ENCODE results near the gene KCTD3.

The KCTD3 gene

DNA sequence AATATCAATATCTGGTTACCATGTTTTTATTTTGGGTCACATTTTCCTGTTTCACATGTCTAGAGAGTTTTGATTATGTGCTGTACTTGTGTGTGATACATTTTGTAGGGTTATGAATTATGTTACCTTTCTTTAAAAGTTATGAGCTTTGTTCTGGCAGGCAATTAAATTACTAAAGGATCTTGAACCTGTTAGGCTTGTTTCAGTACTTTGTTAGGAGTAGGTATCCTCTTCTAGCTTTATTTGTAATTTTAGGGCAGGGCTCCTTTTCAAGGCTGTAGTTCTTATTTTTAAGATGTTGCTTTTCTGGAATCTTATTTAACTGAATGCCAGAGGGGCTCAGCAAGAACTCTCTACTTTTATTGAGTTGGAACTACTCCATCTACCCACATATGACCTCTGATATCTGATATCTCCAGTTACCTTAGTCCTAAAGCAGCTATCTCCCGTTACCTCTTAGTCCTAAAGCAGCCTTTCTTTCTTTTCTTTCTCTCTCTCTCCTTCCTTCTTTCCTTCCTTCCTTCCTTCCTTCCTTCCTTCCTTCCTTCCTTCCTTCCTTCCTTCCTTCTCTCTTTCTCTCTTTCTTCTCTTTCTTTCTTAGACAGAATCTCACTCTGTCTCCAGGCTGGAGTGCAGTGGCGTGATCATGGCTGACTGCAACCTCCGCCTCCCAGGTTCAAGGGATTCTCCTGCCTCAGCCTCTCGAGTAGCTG lies 23.8 kb downstream of the KCTD3 start:
- H3K4me3 ChIP-seq (ENCODE audit: low read length), result no peak overlapping the region
- TF ChIP-seq, protein P1, sequence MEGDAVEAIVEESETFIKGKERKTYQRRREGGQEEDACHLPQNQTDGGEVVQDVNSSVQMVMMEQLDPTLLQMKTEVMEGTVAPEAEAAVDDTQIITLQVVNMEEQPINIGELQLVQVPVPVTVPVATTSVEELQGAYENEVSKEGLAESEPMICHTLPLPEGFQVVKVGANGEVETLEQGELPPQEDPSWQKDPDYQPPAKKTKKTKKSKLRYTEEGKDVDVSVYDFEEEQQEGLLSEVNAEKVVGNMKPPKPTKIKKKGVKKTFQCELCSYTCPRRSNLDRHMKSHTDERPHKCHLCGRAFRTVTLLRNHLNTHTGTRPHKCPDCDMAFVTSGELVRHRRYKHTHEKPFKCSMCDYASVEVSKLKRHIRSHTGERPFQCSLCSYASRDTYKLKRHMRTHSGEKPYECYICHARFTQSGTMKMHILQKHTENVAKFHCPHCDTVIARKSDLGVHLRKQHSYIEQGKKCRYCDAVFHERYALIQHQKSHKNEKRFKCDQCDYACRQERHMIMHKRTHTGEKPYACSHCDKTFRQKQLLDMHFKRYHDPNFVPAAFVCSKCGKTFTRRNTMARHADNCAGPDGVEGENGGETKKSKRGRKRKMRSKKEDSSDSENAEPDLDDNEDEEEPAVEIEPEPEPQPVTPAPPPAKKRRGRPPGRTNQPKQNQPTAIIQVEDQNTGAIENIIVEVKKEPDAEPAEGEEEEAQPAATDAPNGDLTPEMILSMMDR (IDR thresholded peaks at IDR 0.05; ENCODE audit: insufficient read depth, low read depth, low read length, missing control alignments), result no peak
- peak; percentile 31 for DNase-seq (ENCODE audit: low read depth)

DNA sequence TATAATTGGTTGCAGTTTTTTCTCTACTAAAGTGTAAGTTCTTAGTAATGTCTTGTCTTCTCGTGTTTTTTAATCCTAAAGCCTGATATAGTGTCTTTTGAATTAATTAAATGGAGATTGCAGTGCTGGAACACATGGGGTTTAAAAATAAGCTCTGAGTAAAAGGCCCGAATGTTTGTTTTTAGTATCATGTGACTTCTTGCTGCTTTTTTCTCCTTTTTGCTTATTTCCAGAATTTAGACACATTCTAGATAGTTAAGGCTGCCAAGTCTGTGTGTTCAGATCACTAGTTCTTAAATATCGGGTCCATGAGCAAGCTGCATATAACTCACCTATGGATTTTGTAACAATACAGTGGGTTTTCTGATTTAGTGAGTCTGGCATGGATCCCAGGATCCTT lies 27.5 kb downstream of the KCTD3 start:
- TF ChIP-seq, protein P1 (IDR thresholded peaks at IDR 0.05; ENCODE audit: insufficient read depth, low read depth, low read length, missing control alignments), result no peak
- DNase-seq (ENCODE audit: low read depth), result no peak

DNA sequence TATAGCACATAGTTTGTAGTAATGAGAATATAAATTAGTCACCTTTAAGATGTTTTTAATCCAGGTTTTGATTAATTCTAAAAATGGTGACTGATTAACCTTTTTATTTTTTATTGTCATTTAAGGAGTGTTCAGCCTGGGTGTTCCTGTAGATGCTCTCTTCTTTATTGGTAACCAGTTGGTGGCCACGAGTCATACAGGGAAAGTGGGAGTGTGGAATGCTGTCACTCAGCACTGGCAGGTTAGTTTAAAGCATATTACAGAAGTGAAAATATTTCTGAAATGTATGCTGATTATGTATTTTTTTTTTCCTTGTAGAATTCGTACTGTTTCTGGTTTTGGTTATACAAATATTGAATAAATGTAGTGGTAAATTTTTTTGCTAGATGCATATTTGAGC lies 28.1 kb downstream of the KCTD3 start:
- DNase-seq (ENCODE audit: low read depth), result peak; percentile 36
- H3K4me3 ChIP-seq (ENCODE audit: low read length), result no peak overlapping the region
- TF ChIP-seq, protein P1 (IDR thresholded peaks at IDR 0.05; ENCODE audit: insufficient read depth, low read depth, low read length, missing control alignments), result no peak

More for the DNA sequence above, 27.5 kb downstream of the KCTD3 start:
- no peak overlapping the region for H3K4me3 ChIP-seq (ENCODE audit: low read length)

DNA sequence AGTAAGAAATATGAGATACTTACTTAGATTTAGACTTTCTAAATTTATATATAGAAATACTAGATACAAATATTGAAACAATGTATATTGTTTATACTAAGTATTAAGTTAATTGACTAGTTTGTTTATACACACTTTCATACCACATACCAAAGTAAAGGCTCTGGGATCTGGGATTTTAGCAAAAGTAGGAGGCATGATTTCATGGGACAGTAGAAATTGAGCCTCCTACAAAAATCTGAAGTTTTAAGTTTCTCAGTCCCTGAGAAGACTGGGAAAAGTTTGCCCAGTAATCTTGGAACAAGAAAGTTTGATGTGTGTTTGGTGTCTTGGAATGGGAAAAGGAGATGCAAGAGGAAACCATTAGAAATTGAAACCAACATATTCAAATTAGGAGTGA lies 30.9 kb downstream of the KCTD3 start:
- TF ChIP-seq, protein P1 (IDR thresholded peaks at IDR 0.05; ENCODE audit: insufficient read depth, low read depth, low read length, missing control alignments), result no peak
- no peak overlapping the region for H3K4me3 ChIP-seq (ENCODE audit: low read length)
- no peak for DNase-seq (ENCODE audit: low read depth)

DNA sequence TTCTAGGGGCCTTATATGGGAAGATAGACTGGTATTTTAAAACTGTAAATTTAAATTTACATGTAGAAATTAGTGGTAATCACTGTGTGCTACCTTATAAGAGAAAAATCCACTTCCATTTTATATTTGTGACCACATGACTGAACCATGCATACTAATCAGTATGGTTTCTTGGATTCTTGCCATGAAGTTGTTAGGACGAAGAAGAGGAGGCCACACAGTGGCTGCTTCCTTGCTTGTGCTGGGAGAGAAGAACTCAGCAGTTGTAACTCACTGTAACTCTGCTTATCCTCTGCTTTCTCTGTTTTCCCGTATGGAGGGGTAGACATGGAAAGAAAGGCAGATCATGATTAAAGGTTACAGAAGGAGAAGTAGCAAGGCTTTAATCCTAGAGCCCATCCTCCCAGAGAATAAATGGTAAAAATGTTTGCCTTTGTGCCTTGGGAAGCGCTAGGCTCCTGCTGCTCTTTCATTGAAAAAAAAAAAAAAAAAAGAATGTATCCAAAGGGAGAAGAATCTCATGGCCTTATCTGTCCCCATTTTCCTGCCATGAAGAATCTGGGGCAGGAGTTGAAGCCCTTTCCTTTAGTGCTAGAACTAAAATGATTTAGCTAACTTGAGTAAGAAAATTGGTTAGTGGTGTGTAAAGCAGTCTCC lies 32.4 kb downstream of the KCTD3 start:
- H3K4me3 ChIP-seq (ENCODE audit: low read length), result no peak overlapping the region
- peak; percentile 49 for DNase-seq (ENCODE audit: low read depth)
- TF ChIP-seq, protein P1 (IDR thresholded peaks at IDR 0.05; ENCODE audit: insufficient read depth, low read depth, low read length, missing control alignments), result no peak

DNA sequence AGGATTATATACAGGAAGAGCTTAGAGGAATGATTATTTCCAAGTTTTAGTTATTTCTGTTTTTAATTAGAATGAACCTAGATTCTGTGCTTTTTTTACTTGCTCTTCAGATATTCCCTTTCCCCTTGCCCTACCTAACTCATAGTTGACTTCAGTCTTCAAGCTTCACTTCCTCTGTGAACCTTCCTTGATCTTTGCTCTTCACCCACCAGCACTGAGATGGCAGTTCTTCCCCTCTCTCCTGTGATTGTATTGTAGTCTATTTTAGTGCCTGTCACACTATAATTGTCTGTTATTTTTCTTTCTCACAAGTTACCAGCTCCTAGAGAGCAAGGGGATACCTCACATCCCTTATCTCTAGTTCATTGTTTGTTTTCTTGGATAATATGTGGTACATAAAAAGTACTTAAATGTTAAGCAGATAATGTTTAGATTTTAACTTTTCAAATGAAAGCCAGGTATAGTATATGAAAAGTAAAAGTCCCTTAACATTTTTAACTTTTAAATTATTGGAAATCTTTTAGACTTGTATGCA lies 33.2 kb downstream of the KCTD3 start:
- no peak for DNase-seq (ENCODE audit: low read depth)
- TF ChIP-seq, protein P1 (IDR thresholded peaks at IDR 0.05; ENCODE audit: insufficient read depth, low read depth, low read length, missing control alignments), result no peak
- H3K4me3 ChIP-seq (ENCODE audit: low read length), result no peak overlapping the region
